K562 (cell line): ENCODE results near the gene GGNBP2. TPM values are rescaled to one million over a fixed set of nuclear protein-coding genes. Genes with fewer than 3 reads are reported as not detected.

Experiments used
- CHCHD3 ChIP-seq: fragments of 250-450 bp; sonication (Bioruptor Pico); IDR thresholded peaks from 2 replicates; pipeline ENCODE4 v2.1.2; 2022; ENCODE audit warnings: mild to moderate bottlenecking
- CREB1 ChIP-seq, 2 experiments: sonication (generic) in 1 of 2; formaldehyde crosslinking in 1 of 2; IDR thresholded peaks; 2 replicates each; pipeline versions ENCODE4 v1.6.1 to v1.8.0; 2012 to 2022; ENCODE audit warnings: inconsistent platforms in 1 of 2, mild to moderate bottlenecking in 1 of 2, missing genetic modification reagents in 1 of 2, moderate library complexity in 1 of 2
- CSDE1 ChIP-seq, 2 experiments: fragments of 450-650 bp; IDR thresholded peaks; 2 replicates each; pipeline ENCODE4 v1.6.1; 2016; ENCODE audit warnings: mild to moderate bottlenecking in 1 of 2
- HEY1 ChIP-seq: fragments of 250-450 bp; sonication (Bioruptor Pico); IDR thresholded peaks from 2 replicates; pipeline ENCODE4 v1.5.0; 2020; ENCODE audit warnings: mild to moderate bottlenecking, moderate library complexity, borderline replicate concordance
- KAT2B ChIP-seq: IDR thresholded peaks from one replicate; pipeline ENCODE4 v1.6.1; 2012; ENCODE audit warnings: low read depth, mild to moderate bottlenecking, control low read depth, inconsistent platforms, low read length, moderate library complexity
- MNT ChIP-seq, 2 experiments: fragments of 450-650 bp; conservative IDR thresholded peaks; 2 replicates each; pipeline ENCODE4 v1.6.1; 2017; ENCODE audit warnings: mild to moderate bottlenecking in 2 of 2, moderate library complexity in 2 of 2
- MTA3 ChIP-seq: fragments of 450-650 bp; formaldehyde crosslinking; IDR thresholded peaks from 2 replicates; pipeline ENCODE4 v1.6.1; 2017; ENCODE audit warnings: mild to moderate bottlenecking, borderline replicate concordance
- PHF20 ChIP-seq: fragments of 450-650 bp; IDR thresholded peaks from 2 replicates; pipeline ENCODE4 v1.6.1; 2018; ENCODE audit not compliant: partially characterized antibody
- SIN3A ChIP-seq, 2 experiments: fragments of 150-350 bp in 1 of 2; IDR thresholded peaks; 2 replicates each; pipeline ENCODE4 v1.6.1; 2011 to 2016; ENCODE audit warnings: borderline replicate concordance in 2 of 2, low read depth in 2 of 2, low read length in 2 of 2, mild to moderate bottlenecking in 2 of 2, moderate library complexity in 2 of 2; ENCODE audit not compliant: control insufficient read depth in 1 of 2
- SUPT5H ChIP-seq: fragments of 450-650 bp; IDR thresholded peaks from 2 replicates; pipeline ENCODE4 v1.6.1; 2016
- TEAD4 ChIP-seq, 2 experiments: sonication (generic) in 1 of 2; formaldehyde crosslinking in 1 of 2; IDR thresholded peaks; 2 replicates each; pipeline versions ENCODE4 v1.6.1 to v1.8.0; 2012 to 2022; ENCODE audit warnings: borderline replicate concordance in 1 of 2, inconsistent platforms in 1 of 2, low read length in 1 of 2, mild to moderate bottlenecking in 1 of 2, missing genetic modification reagents in 1 of 2
- ZZZ3 ChIP-seq: fragments of 450-650 bp; IDR thresholded peaks from 2 replicates; pipeline ENCODE4 v1.6.1; 2016; ENCODE audit warnings: antibody characterized with exemption, mild to moderate bottlenecking, moderate library complexity
- polyA plus RNA-seq, 8 experiments: library from polyadenylated mRNA; depleted of rRNA in 4 of 8; stranded (reverse) in 5 of 8; unstranded in 3 of 8; fragments of >200 nt; fragmentation: Nextera tagmentation in 2 of 8; fragmentation: Illumina TruSeq in 1 of 8; extraction: Ambion mirVana in 2 of 8; extraction: Trizol in 1 of 8; gene quantifications; 2 replicates each; pipeline versions ENCODE4 v1.2.1 to v1.2.3, GENCODE V29; 2011 to 2014; ENCODE audit warnings: inconsistent platforms in 1 of 8, missing spikeins in 1 of 8
- total RNA-seq, 7 experiments: library from RNA; depleted of rRNA in 6 of 7; stranded (reverse); fragments of >200 nt in 6 of 7; fragmentation: Illumina TruSeq in 2 of 7; extraction: Trizol in 2 of 7; gene quantifications; 2 replicates each; pipeline versions ENCODE4 v1.2.1 to v1.2.3, GENCODE V29; 2011 to 2021; ENCODE audit warnings: low replicate concordance in 1 of 7
- TF ChIP-seq, protein P1 (sequence below): fragments of 250-450 bp; sonication (Bioruptor Pico); IDR thresholded peaks from 2 replicates; pipeline ENCODE4 v1.4.0; 2020
- TF ChIP-seq, protein P2 (sequence below), 3 experiments: fragments of 200-800 bp in 1 of 3; fragments of 250-450 bp in 1 of 3; fragments of 450-650 bp in 1 of 3; sonication (Bioruptor Pico) in 1 of 3; sonication (Bioruptor generic) in 1 of 3; formaldehyde crosslinking in 1 of 3; IDR thresholded peaks; 2 replicates each; pipeline versions ENCODE4 v1.6.1 to v1.8.0; 2016 to 2022; ENCODE audit warnings: mild to moderate bottlenecking in 2 of 3, missing genetic modification characterization in 2 of 3, missing compliant biosample characterization in 1 of 3, moderate library complexity in 1 of 3

GGNBP2 gene
- total and polyA plus RNA-seq, 9 of the 15 experiments (the other 6 are each of a cell fraction or from before 2014, with no cell fraction given): 35.7 to 96.6 (median 64.1) TPM

- TF ChIP-seq, protein P1, sequence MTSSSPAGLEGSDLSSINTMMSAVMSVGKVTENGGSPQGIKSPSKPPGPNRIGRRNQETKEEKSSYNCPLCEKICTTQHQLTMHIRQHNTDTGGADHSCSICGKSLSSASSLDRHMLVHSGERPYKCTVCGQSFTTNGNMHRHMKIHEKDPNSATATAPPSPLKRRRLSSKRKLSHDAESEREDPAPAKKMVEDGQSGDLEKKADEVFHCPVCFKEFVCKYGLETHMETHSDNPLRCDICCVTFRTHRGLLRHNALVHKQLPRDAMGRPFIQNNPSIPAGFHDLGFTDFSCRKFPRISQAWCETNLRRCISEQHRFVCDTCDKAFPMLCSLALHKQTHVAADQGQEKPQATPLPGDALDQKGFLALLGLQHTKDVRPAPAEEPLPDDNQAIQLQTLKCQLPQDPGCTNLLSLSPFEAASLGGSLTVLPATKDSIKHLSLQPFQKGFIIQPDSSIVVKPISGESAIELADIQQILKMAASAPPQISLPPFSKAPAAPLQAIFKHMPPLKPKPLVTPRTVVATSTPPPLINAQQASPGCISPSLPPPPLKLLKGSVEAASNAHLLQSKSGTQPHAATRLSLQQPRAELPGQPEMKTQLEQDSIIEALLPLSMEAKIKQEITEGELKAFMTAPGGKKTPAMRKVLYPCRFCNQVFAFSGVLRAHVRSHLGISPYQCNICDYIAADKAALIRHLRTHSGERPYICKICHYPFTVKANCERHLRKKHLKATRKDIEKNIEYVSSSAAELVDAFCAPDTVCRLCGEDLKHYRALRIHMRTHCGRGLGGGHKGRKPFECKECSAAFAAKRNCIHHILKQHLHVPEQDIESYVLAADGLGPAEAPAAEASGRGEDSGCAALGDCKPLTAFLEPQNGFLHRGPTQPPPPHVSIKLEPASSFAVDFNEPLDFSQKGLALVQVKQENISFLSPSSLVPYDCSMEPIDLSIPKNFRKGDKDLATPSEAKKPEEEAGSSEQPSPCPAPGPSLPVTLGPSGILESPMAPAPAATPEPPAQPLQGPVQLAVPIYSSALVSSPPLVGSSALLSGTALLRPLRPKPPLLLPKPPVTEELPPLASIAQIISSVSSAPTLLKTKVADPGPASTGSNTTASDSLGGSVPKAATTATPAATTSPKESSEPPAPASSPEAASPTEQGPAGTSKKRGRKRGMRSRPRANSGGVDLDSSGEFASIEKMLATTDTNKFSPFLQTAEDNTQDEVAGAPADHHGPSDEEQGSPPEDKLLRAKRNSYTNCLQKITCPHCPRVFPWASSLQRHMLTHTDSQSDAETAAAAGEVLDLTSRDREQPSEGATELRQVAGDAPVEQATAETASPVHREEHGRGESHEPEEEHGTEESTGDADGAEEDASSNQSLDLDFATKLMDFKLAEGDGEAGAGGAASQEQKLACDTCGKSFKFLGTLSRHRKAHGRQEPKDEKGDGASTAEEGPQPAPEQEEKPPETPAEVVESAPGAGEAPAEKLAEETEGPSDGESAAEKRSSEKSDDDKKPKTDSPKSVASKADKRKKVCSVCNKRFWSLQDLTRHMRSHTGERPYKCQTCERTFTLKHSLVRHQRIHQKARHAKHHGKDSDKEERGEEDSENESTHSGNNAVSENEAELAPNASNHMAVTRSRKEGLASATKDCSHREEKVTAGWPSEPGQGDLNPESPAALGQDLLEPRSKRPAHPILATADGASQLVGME (CRISPR knock-in tag): 0 out of 2 replicates have a peak, but pooled peaks have one; percentile 9
- TF ChIP-seq ZZZ3 (no peak), HEY1 (CRISPR knock-in tag) (0 out of 2 replicates have a peak, but pooled peaks have one; percentile 1), SIN3A (IDR thresholded peaks at IDR 0.05; ENCODE audit: borderline replicate concordance in 2 of 2, control insufficient read depth in 1 of 2, low read depth in 2 of 2, low read length in 2 of 2) (peak in 1 of 2 experiments; percentile 93; a peak in 1 of 4 replicates), MNT (conservative IDR thresholded peaks at IDR 0.05) (peak; percentile 99), KAT2B (no peak), TEAD4 (IDR thresholded peaks at IDR 0.05; ENCODE audit: low read length) (no peak), TEAD4 (CRISPR knock-in tag; IDR thresholded peaks at IDR 0.05; ENCODE audit: borderline replicate concordance) (no peak), CSDE1 (IDR thresholded peaks at IDR 0.05) (no peak), CREB1 (IDR thresholded peaks at IDR 0.05) (peak; percentile 44), CREB1 (CRISPR knock-in tag; IDR thresholded peaks at IDR 0.05) (peak; percentile 74), CHCHD3 (no peak), SUPT5H (peak; percentile 86), PHF20 (peak; percentile 85), MTA3 (peak; percentile 89)
- TF ChIP-seq, protein P2, sequence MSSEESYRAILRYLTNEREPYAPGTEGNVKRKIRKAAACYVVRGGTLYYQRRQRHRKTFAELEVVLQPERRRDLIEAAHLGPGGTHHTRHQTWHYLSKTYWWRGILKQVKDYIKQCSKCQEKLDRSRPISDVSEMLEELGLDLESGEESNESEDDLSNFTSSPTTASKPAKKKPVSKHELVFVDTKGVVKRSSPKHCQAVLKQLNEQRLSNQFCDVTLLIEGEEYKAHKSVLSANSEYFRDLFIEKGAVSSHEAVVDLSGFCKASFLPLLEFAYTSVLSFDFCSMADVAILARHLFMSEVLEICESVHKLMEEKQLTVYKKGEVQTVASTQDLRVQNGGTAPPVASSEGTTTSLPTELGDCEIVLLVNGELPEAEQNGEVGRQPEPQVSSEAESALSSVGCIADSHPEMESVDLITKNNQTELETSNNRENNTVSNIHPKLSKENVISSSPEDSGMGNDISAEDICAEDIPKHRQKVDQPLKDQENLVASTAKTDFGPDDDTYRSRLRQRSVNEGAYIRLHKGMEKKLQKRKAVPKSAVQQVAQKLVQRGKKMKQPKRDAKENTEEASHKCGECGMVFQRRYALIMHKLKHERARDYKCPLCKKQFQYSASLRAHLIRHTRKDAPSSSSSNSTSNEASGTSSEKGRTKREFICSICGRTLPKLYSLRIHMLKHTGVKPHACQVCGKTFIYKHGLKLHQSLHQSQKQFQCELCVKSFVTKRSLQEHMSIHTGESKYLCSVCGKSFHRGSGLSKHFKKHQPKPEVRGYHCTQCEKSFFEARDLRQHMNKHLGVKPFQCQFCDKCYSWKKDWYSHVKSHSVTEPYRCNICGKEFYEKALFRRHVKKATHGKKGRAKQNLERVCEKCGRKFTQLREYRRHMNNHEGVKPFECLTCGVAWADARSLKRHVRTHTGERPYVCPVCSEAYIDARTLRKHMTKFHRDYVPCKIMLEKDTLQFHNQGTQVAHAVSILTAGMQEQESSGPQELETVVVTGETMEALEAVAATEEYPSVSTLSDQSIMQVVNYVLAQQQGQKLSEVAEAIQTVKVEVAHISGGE (CRISPR knock-in tag; IDR thresholded peaks at IDR 0.05): peak in 2 of 3 experiments; percentile 70 to 92; a peak in 4 of 6 replicates
Measured at GRCh38 chr17:36534840-36535668, 9.7 kb upstream of the GGNBP2 start, which contains the start of the genes MYO19 and PIGW (continued).
